Fibroblast of skin of left quadriceps (primary cell): ENCODE measurements around the gene PSMD9.
"Not testable (repeated sequence)": the region's sequence is repeated elsewhere in the genome, so short reads cannot be mapped to it uniquely, and the experiment has no call there.

Experiments
- DNase-seq, 2 experiments: peaks; one replicate each; pipeline ENCODE4 v3.0.0-alpha.2; 2013; ENCODE audit warnings: low read depth in 2 of 2

PSMD9 gene

DNA sequence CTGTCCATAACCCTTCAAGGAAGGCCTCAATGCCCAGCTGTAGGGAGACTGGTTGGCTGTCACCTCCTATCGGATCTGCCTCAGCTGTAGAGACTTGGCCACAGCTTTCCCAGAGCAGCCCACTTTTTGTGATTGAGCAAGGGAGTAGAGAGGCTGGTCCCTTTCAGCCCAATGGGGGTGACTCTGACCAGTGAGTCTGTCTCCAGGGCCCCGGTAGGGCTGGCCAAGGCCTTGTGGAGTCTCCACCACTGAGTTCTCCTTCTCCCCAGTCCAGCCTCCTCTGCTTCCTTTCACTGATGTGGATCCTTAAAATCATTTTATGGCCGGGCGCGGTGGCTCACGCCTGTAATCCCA is 15.4 kb upstream of the PSMD9 start:
- no peak for DNase-seq

DNA sequence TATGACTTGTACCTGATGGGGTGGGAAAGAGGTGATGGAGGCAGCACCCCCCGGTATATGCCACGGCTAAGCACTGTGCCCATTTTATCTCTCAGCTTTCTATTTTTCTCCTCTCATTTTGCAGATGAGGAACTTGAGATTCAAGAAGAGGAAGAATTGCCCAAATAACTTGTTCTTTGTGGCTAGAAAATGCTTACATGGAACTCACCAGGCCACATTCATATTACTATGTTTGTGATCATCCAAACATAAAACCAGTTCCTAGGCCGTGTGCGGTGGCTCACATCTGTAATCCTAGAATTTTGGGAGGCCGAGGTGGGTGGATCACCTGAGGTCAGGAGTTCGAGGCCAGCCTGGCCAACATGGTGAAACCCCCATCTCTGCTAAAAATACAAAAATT is 14.5 kb upstream of the PSMD9 start:
- no peak for DNase-seq

DNA sequence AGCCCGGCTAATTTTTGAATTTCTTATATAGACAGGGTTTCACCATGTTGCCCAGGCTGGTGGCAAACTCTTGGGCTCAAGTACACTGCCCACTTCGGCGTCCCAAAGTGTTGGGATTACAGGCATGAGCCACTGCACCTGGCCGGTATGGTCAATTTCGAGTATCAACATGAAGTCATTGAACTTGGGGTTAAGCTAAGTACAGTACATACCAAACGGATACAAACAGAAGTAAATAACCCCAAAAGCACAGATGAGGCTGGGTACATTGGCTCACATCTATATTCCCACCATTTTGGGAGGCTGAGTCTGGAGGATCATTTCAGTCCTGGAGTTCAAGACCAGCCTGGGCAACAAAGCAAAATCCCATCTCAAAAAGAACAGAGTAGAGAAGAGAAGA is 13.0 kb upstream of the PSMD9 start:
- no peak for DNase-seq

DNA sequence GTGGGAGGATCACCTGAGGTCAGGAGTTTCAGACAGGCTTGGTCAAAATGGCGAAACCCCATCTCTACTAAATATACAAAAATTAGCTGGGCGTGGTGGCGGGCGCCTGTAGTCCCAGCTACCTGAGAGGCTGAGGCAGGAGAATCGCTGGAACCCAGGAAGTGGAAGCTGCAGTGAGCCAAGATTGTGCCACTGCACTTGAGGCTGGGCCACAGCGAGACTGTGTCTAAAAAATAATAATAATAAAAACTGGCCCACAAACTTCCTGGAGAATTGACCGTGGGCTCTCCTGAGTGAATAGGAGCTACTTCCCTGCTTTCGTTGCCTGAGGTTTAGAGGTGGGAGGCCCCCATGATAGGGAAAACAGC is 12.5 kb upstream of the PSMD9 start:
- DNase-seq = not testable (repeated sequence)

DNA sequence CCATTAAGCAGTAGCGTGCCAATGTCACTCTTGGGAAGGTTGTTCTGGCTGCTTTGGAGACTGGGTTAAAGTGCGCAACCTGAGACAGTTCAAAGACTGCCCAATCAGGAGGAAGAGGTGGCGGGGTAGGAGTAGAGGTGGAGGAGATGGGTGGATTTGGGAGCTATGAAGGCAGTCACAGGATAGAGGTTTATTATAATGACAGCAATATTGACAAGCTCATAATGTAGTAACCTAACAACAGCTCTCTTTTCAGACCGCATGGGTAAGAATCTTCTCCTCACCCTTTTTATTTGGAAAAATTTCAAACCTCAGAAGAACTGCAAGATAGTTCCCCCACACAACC is 5.3 kb upstream of the PSMD9 start:
- no peak for DNase-seq

DNA sequence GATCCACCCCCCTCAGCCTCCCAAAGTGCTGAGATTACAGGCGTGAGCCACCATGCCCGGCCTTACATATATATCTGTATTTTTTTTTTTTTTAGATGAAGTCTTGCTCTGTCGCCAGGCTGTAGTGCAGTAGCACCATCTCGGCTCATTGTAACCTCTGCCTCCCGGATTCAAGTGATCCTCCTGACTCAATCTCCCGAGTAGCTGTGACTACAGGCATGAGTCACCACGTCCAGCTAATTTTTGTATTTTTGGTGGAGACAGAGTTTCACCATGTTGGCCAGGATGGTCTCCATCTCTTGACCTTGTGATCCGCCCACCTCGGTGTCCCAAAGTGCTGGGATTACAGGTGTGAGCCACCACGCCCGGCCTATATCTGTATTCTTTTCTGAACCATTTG is 3.5 kb upstream of the PSMD9 start:
- not testable (repeated sequence) for DNase-seq

DNA sequence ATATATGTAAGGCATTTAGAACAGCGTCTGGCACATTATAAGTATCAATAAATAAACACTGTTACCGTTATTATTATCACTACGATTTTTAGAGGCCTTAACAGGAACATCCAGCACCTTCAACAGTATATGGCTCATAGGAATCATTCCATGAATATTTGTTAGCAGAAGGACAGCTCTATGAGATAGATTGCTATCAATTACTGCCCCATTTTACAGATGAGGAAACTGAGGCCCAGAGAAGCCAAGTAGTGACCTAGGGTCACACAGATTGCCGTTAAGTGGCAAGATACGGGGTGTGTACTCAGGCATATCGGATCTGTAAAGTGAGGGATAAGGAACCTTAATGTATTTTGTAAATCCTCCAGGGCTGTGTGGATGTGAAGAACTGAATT is 510 bp upstream of the PSMD9 start:
- DNase-seq = no peak

DNA sequence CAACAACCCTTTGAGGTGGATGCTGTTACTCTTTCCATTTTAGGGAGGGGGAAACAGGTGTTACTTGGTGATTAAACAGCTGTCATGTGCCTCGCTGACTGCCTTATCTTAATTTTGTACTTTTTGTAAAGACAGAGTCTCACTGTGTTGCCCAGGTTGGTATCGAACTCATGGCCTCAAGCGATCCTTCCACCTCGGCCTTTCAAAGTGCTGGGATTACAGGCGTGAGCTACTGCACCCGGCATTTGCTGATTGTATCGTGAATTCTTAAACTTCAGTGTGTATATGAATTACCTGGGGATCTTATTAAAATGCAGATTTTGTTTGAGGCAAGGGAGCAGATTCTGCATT is 659 bp downstream of the PSMD9 start:
- no peak for DNase-seq

DNA sequence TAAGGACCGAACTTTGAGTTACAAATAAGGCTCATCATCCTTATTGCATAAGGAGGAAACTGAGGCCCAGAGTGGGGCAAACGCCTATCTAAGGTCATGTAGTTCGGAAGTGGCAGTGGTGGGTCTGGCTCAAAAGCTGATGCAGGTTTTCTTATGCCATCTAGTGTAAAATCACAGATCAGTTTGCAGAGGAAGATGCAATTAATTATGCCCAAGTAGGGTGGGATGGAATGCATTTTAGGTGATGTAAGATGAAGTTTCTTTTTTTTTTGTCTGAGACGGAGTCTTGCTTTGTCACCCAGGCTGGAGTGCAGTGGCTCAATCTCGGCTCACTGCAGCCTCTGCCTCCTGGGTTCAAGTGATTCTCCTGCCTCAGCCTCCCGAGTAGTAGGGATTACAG is 1.1 kb downstream of the PSMD9 start:
- DNase-seq = peak in 1 of 2 experiments; percentile 13

DNA sequence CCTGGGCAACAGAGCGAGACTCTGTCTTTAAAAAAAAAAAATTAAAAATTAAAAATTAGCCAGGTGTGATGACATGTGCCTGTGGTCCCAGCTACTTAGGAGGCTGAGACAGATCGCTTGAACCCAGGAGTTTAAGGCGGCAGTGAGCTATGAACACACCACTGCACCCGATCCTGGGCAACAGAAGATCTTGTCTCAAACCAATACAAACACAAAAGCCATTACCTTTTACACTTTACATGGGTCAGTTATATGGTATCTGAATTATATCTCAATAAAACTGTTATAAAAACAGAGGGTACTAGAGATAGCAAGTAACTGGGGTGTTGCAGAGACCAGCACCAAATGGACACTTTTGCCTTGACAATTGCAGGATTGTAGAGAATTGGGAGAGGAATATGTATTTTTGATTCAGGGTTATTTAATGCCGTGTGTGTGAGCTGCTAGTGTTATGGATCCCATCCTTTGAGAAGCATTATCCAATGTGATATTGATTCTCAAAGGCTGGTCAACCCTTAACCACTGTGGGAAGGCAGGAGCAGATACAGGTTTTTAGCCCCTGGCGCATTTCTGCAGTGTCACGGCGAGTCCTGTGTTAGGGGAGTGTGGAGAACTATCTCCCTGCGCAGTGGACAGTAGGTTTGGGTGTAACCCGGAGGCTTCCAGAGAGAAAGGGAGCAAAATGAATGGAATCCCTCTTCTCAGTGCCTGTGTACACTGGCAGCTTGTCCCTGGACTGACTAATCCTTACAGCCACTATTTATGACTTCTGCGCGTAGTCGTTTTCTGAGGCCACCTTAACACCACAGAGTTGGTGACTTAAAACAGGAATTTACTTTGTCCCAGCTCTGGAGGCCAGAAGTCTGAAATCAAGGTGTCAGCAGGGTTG is 4.3 kb downstream of the PSMD9 start:
- DNase-seq = no peak

DNA sequence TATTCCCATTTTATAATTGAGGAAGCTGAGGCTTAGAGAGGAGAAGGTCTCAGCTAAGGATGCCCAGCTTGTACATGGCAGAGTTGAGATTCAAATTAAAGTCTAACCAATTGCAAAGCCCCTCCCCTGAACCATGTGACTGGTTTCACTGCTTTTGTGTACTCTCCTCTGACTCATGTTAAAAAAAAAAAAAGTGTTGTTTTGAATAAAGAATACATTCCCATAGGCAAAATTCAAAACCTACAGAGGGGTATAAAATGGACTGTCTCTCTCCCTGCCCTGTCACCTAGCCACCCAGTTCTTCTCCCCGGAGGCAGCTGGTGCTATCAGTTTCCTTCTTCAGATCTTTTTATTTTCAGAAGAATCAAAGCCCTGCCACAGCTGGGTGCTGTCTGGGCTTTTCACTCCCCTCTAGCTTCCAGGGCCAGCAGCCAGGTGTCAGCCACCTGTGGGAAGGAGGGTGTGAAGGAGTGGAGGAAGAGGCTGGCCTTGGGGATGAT is 5.4 kb downstream of the PSMD9 start:
- DNase-seq = peak in 1 of 2 experiments; percentile 26

DNA sequence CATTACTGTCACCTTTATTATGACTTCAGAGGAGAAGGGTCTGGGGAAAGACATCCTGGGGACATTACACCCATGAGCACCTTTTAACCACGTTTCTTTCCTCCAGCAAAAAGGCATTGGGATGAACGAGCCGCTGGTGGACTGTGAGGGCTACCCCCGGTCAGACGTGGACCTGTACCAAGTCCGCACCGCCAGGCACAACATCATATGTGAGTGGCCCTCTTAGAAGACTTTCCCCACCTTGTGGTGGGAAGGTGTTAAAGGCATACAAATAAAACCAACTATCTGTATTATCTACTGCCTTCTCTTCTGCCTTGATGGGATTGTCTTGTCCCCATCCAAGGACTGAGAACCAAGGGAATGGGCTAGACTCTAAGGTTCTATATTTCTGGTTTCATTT is 6.0 kb downstream of the PSMD9 start:
- DNase-seq = peak in 1 of 2 experiments; percentile 7

DNA sequence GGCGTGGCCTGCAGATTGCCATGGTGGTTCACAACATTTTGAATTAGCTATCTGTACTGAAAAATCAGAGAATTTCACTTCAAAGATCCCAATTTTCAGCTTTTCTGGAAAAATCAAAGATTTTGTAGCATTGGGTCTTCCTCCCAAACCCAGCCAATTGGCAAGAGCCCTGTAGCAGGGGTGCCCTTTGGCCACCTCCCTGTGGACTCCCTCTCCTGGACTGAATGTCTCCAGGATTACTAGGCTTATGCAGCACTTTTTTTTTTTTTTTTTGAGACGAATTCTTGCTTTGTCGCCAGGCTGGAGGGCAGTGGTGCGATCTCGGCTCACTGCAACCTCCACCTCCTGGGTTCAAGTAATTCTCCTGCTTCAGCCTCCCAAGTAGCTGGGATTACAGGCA is 9.7 kb downstream of the PSMD9 start:
- no peak for DNase-seq

DNA sequence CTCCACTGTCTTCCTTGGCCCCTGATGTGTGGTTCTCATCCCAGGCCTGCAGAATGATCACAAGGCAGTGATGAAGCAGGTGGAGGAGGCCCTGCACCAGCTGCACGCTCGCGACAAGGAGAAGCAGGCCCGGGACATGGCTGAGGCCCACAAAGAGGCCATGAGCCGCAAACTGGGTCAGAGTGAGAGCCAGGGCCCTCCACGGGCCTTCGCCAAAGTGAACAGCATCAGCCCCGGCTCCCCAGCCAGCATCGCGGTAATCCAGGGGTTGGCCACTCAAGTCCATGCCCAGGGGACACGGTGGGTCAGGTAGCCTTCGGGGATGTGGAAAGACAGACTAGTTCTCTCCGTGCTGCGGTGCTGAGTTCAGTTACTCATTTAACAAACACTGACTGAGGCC is 11.0 kb downstream of the PSMD9 start:
- no peak for DNase-seq

DNA sequence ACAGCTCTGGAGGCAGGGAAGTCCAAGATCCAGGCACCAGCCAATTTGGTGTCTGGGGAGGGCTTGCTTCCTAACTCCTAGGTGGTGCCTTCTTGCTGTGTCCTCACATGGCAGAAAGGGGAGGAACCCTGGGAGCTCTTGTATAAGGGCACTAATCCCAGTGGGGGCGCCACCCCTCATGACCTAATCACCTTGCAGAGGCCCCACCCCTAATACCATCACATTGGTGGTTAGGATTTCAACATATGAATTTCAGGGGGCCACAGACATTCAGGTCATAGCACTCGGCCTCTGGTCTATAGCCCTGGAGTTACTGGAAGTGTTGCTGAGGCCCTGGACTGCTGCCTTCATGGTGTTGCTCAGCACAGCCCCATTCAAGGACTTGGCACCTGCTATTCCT is 14.6 kb downstream of the PSMD9 start:
- no peak for DNase-seq

DNA sequence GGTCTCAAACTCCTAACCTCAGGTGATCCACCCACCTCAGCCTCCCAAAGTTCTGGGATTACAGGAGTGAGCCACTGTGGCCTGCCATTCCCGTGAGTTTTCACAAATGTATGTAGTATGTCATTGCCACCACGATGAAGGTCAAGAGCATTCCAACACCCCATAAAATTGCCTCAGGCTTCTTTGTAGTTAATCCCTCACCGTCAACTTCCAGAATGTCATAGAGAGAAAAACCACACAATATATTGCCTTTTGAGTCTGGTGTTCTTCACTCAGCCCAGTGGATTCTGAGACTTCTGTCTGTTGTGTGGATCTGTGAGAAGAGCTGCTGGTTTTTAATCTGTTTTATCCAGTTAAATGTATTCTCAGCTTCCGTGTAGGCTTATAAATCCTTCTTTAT is 17.2 kb downstream of the PSMD9 start:
- DNase-seq = no peak

DNA sequence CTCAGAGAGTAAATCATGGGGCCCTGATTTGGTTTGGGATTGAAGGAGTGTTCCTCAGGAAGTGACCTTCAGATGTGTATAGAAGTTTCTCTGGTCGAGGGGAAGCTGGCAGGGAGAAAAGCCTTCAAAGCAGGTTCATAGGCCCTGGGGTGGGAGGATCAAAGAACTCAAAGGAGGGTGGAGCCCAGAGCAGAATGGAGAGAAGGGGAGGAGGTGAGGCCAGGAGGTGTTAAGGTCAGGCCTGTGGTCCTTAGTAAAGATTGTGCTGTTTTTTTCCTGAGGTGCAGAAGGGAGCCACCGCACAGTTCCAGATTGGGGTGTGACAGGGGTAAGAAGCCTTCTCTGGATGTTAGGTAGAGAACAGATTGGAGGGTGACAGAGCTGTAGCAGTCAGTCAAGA is 20.1 kb downstream of the PSMD9 start:
- no peak for DNase-seq

DNA sequence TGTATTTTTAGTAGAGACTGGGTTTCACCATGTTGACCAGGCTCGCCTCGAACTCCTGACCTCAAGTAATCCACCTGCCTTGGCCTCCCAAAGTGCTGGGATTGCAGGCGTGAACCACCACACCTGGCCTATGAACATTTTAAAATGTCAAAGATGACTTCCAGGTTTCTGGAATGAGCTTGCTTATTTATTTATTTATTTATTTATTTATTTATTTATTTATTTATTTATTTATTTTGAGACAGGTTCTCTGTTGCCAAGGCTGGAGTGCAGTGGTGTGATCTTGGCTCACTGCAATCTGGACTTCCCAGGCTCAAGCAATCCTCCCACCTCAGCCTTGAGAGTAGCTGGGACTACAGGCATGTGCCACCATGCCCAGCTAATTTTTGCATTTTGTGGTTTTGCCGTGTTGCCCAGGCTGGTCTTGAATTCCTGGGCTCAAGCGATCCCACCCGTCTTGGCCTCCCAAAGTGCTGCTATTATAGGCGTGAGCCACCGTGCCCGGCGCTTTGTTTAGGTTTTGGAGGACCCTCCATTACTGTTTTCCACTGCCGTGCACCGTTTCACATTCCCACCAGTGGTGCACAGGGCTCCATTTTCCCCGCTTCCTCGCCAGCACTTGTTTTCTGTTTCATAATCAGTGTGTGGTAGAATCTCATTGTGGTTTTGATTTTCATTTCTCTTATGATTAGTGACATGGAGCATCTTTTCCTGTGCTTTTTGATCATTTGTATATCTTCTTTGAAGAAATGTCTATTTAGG is 23.4 kb downstream of the PSMD9 start:
- no peak for DNase-seq

DNA sequence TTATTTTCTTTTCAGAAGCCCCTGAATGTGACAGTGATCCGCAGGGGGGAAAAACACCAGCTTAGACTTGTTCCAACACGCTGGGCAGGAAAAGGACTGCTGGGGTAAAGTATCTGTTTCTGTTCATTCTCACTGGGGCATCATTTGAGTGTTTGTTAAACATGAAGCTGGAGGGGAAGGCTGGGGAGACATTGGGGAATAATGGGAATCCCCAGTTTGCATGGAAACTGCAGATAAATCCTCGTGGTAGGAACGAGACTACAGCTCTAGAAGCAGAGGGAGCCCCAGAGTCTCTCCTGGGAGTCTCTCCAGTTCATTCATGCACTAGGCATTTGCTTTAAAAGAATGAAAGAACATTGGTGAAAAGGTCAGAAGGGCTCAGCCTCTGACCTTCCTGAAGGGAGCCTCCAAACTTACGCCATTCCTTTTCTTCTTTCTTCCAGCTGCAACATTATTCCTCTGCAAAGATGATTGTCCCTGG is 27.3 kb downstream of the PSMD9 start:
- no peak for DNase-seq

DNA sequence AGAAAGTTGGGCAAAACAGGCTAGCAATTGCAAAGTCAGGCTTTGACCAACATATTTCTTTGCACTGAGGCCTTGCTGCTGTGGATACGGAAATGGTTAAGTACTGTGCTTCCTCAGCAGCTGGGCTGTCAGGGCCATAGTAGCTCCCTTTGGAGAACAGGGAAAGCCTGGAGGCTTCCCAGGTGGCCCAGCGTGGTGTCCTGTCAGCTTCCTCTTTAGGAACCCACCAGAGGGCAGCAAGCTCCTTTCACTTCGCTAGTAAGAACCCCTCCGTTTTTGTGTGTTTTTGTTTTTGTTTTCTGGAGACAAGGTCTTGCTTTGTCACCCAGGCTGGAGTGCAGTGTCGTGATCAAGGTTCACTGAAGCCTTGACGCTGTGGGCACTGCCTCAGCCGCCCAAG is 28.1 kb downstream of the PSMD9 start:
- DNase-seq = no peak

DNA sequence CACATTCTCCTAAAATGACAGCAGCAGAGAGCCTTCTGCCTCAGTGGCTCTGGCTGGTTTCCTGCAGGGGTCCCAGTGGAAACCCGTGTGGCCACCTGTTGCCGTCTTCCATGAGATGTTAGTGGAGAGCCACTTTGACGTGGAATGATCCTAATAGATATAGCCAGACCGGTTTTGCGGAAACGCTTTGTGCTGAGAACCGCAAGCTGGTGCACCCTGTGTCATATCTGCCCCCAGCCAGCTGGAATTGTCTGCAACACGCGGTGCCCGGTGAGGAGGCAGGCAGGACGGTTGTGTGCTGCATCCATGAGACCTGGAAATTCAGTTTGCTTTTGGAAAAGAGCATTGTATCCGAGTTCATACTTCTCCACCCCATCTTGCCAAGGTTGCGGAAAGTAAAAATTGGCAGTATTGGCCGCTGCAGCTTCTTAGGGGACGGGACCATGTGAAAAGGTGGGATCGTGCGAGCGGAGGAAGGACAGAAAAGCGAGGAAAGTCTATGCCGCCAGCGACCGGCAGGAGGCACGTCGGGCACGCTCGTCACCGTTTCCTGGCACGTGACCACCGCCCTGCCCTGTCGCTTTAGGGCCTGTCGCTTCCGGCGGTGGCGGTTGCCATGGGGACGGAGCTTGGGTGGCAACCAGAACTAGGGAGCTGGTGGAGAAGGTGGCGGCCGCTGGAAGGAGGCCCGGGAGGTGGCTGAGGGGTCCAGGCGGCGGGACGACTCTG is 29.5 kb downstream of the PSMD9 start, which contains the start of gene CFAP251:
Gene CFAP251 (plus strand): TSS at position 643 of the 729 bp plus-strand sequence. CDS start 2,714 bp downstream, outside the sequence.
- DNase-seq = peak; percentile 37 to 45

DNA sequence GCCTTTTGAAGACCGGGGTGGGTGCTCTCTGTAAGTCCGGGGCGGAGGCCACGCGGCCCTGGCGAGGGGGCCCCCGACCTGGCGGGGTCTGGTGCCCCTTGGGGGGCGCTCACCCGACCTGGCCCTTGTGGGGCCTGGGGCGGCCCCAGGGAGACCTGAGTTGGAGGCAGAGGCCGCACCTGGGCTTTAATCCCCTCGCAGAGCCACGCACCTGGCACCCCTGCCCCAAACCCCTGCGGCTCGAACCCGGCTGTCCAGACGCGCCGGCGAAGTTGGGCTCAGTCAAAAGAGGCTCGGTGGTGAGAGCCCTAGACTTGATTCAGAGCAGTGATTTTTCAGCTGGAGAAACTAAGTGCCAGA is 30.1 kb downstream of the PSMD9 start:
- DNase-seq = no peak
